ENCODE measurements around the gene CLIC3. TPM values are rescaled to one million over a fixed set of nuclear protein-coding genes. Genes with fewer than 3 reads are reported as not detected.

CLIC3 gene
- polyA plus RNA-seq, 2 donors = 351 to 474 TPM

DNA sequence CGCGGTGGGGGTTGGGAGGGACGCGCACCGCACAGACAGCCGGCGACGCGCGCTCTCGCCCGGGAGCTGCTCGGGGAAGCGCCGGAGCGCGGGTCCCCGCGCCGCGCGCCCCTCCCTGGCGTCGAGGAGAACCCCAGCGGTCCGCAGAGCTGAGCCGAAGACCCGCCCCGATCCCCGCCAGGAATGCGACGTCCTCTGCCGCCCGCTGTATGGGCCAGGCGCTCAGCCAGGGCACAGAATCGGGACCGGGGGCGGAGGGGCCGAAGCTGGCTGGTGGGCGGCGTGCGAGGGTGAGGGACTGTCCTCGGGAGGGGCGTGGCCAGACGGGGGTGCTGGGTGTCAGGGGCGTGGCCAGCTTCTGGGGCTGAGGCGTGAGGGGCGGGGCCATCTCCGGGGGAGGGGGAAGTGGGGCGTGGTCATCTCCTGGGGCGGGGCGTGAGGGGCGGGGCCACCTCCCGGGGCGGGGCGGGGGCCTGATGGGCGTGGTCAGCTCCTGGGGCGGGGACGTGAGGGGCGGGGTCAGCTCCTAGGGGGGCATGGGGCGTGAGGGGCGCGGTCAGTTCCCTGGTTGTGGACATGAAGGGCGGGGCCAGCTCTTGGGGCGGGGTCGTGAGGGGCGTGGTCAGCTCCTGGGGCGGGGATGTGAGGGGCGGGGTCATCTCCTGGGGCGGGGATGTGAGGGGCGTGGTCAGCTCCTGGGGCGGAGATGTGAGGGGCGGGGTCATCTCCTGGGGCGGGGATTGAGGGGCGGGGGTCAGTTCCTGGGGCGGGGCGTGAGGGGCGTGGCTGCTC lies 18.1 kb downstream of the CLIC3 start:
- WGBS, 2 donors = 5 to 7% methylated on average over 41 to 78 of the region's 78 CpGs
- H3K4me3 ChIP-seq (ENCODE audit: low read depth in 1 of 2, low read length in 2 of 2) = peak overlapping the region; percentile 19 to 46
- no peaks in the 10 kb centered on the region for H3K27me3 ChIP-seq (ENCODE audit: control insufficient read depth in 1 of 2, insufficient read depth in 2 of 2, low read length in 2 of 2)
- peaks cover 6 to 14% of the 10 kb centered on the region in 2 donors for H3K4me1 ChIP-seq (ENCODE audit: control insufficient read depth in 2 of 2, insufficient read depth in 2 of 2, low read length in 1 of 2)
- no peaks in the 10 kb centered on the region for H3K9me3 ChIP-seq (ENCODE audit: control insufficient read depth in 2 of 2, insufficient read depth in 1 of 2, low read depth in 1 of 2, low read length in 1 of 2)
- H3K27ac ChIP-seq (ENCODE audit: low read depth in 2 of 2, low read length in 1 of 2) = peak overlapping the region in 1 of 2 donors; percentile 11
- H3K36me3 ChIP-seq (ENCODE audit: control insufficient read depth in 2 of 2, insufficient read depth in 2 of 2, low read length in 1 of 2) = no peaks in the 10 kb centered on the region

DNA sequence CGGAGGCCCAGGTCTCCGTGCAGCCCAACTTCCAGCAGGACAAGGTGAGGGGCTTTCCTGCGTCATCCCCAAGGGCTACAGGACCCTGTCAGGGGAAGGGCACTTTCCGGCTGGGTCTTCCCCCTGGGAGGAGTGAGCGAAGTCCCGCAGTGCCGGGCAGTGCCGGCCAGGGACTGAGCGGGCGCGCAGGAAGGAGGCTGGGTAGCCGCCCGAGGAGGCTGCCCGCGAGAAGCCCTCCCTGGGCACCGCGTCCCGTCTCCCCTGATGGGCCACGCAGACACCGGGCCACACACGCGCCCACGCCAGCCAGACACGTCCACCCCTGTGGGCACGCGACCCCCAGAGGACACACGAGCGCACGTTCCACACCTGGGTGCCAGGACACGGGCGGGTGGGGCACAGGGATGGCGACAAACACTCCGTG lies 18.7 kb downstream of the CLIC3 start:
- peaks cover 7 to 14% of the 10 kb centered on the region in 2 donors for H3K4me1 ChIP-seq (ENCODE audit: control insufficient read depth in 2 of 2, insufficient read depth in 2 of 2, low read length in 1 of 2)
- WGBS, 2 donors = 21 to 22% methylated on average over 21 to 33 of the region's 33 CpGs
- H3K4me3 ChIP-seq (ENCODE audit: low read depth in 1 of 2, low read length in 2 of 2) = peak overlapping the region; percentile 19 to 46
- H3K27ac ChIP-seq (ENCODE audit: low read depth in 2 of 2, low read length in 1 of 2) = peak overlapping the region in 1 of 2 donors; percentile 58
- H3K9me3 ChIP-seq (ENCODE audit: control insufficient read depth in 2 of 2, insufficient read depth in 1 of 2, low read depth in 1 of 2, low read length in 1 of 2) = no peaks in the 10 kb centered on the region
- no peaks in the 10 kb centered on the region for H3K36me3 ChIP-seq (ENCODE audit: control insufficient read depth in 2 of 2, insufficient read depth in 2 of 2, low read length in 1 of 2)
- H3K27me3 ChIP-seq (ENCODE audit: control insufficient read depth in 1 of 2, insufficient read depth in 2 of 2, low read length in 2 of 2) = no peaks in the 10 kb centered on the region

DNA sequence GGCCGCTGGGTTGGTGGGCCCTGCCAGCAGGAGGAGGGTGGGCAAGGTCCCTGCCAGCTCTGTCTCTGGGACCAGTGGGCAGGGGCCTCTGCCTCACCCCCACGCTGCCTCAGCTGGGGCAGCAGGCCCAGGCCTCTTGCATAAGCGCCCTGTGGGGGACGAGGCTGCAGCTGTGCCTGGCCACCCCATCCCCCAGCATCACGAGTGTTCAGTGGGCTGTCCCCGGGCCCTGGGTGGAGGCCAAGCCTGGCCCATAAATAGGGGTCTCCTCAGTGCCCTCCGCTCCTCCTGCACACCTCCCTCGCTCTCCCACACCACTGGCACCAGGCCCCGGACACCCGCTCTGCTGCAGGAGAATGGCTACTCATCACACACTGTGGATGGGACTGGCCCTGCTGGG lies 19.1 kb downstream of the CLIC3 start, which contains the start of gene PTGDS:
Gene PTGDS, plus strand, starts transcription at position 282 of the 400 bp plus-strand sequence. Its CDS starts 75 bp downstream, at position 357.
- H3K27ac ChIP-seq (ENCODE audit: low read depth in 2 of 2, low read length in 1 of 2) = peak within 1 kb of the TSS in 1 of 2 donors; percentile 58
- peaks cover 7 to 13% of the 10 kb centered on the region in 2 donors for H3K4me1 ChIP-seq (ENCODE audit: control insufficient read depth in 2 of 2, insufficient read depth in 2 of 2, low read length in 1 of 2)
- 68 to 70% methylated on average over 8 to 10 of the region's 10 CpGs for WGBS, 2 donors
- no peaks in the 10 kb centered on the region for H3K9me3 ChIP-seq (ENCODE audit: control insufficient read depth in 2 of 2, insufficient read depth in 1 of 2, low read depth in 1 of 2, low read length in 1 of 2)
- H3K27me3 ChIP-seq (ENCODE audit: control insufficient read depth in 1 of 2, insufficient read depth in 2 of 2, low read length in 2 of 2) = no peaks in the 10 kb centered on the region
- H3K36me3 ChIP-seq (ENCODE audit: control insufficient read depth in 2 of 2, insufficient read depth in 2 of 2, low read length in 1 of 2) = no peaks in the 10 kb centered on the region
- H3K4me3 ChIP-seq (ENCODE audit: low read depth in 1 of 2, low read length in 2 of 2) = peak within 1 kb of the TSS; percentile 19 to 46

DNA sequence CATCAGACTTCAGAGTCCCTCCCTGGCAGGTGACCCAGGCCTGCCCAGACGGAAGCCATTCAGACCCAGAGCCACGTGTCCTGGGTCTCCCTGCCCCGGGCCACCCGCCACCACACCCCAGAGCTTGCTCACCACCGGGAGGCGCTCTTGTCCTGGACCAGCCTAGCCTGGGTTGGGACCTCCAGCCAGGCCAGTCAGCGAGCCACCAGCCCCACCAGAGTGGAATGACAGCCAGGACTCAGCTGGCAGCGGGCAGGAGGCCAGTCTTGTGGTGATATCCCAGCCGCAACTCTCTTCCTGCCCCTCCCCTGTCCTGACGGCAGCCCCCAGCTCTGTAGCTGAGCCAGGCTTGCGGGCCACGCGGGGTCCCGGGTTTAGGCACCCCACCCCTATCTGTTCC lies 20.7 kb downstream of the CLIC3 start:
- Histone ChIP-seq H3K27ac (ENCODE audit: low read depth in 2 of 2, low read length in 1 of 2) (peak overlapping the region in 1 of 2 donors; percentile 73), H3K9me3 (ENCODE audit: control insufficient read depth in 2 of 2, insufficient read depth in 1 of 2, low read depth in 1 of 2, low read length in 1 of 2) (no peaks in the 10 kb centered on the region), H3K4me3 (ENCODE audit: low read depth in 1 of 2, low read length in 2 of 2) (no peak overlapping the region), H3K4me1 (ENCODE audit: control insufficient read depth in 2 of 2, insufficient read depth in 2 of 2, low read length in 1 of 2) (peaks cover 7 to 12% of the 10 kb centered on the region in 2 donors), H3K27me3 (ENCODE audit: control insufficient read depth in 1 of 2, insufficient read depth in 2 of 2, low read length in 2 of 2) (no peaks in the 10 kb centered on the region), H3K36me3 (ENCODE audit: control insufficient read depth in 2 of 2, insufficient read depth in 2 of 2, low read length in 1 of 2) (no peaks in the 10 kb centered on the region)
- WGBS, 2 donors = 46 to 52% methylated on average over 11 to 14 of the region's 14 CpGs

DNA sequence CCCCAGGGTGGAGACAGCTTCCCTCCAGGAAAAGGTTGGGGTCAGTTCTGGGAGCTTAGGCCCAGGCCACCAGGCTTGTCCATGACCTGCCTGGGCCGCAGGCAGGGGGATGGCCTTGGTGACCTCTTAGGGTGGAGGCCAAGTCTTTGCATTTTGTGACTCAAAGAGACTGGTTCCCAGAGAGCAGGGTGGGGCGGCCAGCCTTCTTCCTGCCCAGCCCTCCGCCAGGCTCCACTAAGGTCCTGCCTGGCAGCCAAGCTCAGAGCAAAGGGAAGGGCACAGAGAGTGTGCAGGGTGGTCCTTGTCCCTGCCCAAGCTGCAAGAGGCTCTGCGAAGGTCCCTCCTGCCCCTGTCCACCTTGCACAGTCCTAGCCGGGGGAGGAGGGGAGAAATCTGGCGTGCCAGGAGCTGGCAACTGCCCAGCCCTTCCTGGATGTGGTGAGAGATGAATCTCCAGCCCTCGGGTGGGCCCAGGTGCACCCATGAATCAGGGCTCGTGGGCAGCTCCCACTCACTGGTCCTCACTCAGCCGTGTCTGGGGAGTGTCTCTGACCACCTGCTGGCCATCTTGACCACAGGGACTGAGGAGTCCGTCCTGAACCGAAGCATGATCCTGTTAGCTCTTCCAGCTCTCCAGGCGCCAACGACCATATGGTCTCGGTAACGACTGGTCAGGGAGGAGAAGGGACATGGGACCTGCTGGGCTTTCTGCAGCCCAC lies 21.4 kb downstream of the CLIC3 start:
- no peaks in the 10 kb centered on the region for H3K27me3 ChIP-seq (ENCODE audit: control insufficient read depth in 1 of 2, insufficient read depth in 2 of 2, low read length in 2 of 2)
- 50 to 56% methylated on average over 15 of the region's 15 CpGs for WGBS, 2 donors
- H3K4me1 ChIP-seq (ENCODE audit: control insufficient read depth in 2 of 2, insufficient read depth in 2 of 2, low read length in 1 of 2) = peaks cover 7 to 12% of the 10 kb centered on the region in 2 donors
- H3K36me3 ChIP-seq (ENCODE audit: control insufficient read depth in 2 of 2, insufficient read depth in 2 of 2, low read length in 1 of 2) = no peaks in the 10 kb centered on the region
- H3K27ac ChIP-seq (ENCODE audit: low read depth in 2 of 2, low read length in 1 of 2) = peak overlapping the region; percentile 50 to 73
- H3K9me3 ChIP-seq (ENCODE audit: control insufficient read depth in 2 of 2, insufficient read depth in 1 of 2, low read depth in 1 of 2, low read length in 1 of 2) = no peaks in the 10 kb centered on the region
- no peak overlapping the region for H3K4me3 ChIP-seq (ENCODE audit: low read depth in 1 of 2, low read length in 2 of 2)

DNA sequence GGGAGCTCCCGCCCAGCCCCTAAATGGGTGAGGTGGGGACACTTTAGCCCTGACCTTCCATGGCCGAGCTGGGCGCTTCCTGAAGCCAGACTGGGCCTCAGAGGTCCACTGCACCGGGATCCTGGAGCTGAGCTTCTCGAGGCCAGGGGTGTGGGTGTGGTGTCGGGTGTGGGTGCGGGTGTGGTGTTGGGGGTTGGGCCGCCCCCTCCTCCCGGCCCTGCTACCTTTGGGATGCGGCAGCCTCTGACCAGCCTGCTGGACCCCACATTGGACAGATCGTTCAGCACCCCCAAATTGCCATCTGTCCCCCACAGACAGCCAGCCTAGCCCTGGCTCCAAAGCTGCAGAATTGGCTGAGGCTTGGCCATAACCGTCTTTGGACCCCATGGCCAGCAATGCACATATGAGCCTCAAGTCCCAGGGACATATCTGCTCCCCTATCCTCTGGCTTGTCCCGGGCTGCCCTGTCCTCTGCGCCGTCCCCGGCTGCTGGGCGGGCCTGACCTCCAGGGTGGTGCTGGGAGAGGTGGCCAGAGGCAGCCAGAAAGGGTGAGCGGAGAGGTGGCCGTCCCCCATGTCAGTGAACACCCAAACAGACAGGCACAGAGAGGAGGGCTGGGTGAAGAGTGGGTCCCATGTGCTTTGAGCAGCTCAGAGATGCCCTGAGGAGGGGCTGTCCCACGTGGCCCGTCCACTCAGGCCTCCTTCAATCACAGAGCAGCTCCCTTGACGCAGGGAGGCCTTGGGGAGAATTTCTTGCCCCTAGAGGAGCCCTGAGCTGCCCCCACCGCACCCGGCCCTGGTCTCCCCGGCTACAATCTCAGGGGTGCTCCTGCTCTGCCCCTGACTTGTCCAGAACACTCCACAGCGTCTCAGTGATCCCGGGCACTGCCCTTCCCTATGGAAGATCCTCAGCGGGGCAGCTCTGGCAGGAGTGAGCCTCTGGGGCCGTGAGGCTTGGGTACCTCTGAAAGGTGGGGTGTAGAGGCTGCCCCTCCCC lies 22.4 kb downstream of the CLIC3 start:
- Histone ChIP-seq H3K4me3 (ENCODE audit: low read depth in 1 of 2, low read length in 2 of 2) (no peak overlapping the region), H3K27ac (ENCODE audit: low read depth in 2 of 2, low read length in 1 of 2) (peak overlapping the region in 1 of 2 donors; percentile 18), H3K36me3 (ENCODE audit: control insufficient read depth in 2 of 2, insufficient read depth in 2 of 2, low read length in 1 of 2) (no peaks in the 10 kb centered on the region), H3K4me1 (ENCODE audit: control insufficient read depth in 2 of 2, insufficient read depth in 2 of 2, low read length in 1 of 2) (peaks cover 7 to 12% of the 10 kb centered on the region in 2 donors), H3K27me3 (ENCODE audit: control insufficient read depth in 1 of 2, insufficient read depth in 2 of 2, low read length in 2 of 2) (no peaks in the 10 kb centered on the region), H3K9me3 (ENCODE audit: control insufficient read depth in 2 of 2, insufficient read depth in 1 of 2, low read depth in 1 of 2, low read length in 1 of 2) (no peaks in the 10 kb centered on the region)
- 82 to 83% methylated on average over 29 of the region's 29 CpGs for WGBS, 2 donors

DNA sequence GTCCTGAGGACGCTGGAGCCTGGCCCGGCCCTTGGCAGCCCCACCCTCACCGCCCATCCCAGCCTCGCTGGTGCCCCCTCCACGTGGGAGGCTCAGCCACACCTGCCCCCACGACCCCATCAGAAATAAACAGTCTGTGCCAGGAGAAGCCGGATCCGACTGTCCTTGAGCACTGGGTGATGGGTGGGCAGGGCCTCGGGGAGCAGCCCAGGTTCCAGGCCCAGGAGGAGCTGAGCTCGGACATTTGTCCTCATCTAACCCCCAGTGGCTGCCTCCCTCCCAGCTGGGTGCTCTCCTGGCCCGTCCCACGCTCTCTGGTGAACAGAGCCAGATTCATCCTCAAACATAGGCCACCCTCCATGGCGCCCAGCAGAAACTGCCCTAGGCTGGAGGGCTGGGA lies 23.6 kb downstream of the CLIC3 start:
- H3K27me3 ChIP-seq (ENCODE audit: control insufficient read depth in 1 of 2, insufficient read depth in 2 of 2, low read length in 2 of 2) = no peaks in the 10 kb centered on the region
- H3K4me3 ChIP-seq (ENCODE audit: low read depth in 1 of 2, low read length in 2 of 2) = no peak overlapping the region
- H3K9me3 ChIP-seq (ENCODE audit: control insufficient read depth in 2 of 2, insufficient read depth in 1 of 2, low read depth in 1 of 2, low read length in 1 of 2) = no peaks in the 10 kb centered on the region
- WGBS, 2 donors = 53 to 57% methylated on average over 13 of the region's 13 CpGs
- no peak overlapping the region for H3K27ac ChIP-seq (ENCODE audit: low read depth in 2 of 2, low read length in 1 of 2)
- H3K4me1 ChIP-seq (ENCODE audit: control insufficient read depth in 2 of 2, insufficient read depth in 2 of 2, low read length in 1 of 2) = peaks cover 7 to 12% of the 10 kb centered on the region in 2 donors
- H3K36me3 ChIP-seq (ENCODE audit: control insufficient read depth in 2 of 2, insufficient read depth in 2 of 2, low read length in 1 of 2) = no peaks in the 10 kb centered on the region

DNA sequence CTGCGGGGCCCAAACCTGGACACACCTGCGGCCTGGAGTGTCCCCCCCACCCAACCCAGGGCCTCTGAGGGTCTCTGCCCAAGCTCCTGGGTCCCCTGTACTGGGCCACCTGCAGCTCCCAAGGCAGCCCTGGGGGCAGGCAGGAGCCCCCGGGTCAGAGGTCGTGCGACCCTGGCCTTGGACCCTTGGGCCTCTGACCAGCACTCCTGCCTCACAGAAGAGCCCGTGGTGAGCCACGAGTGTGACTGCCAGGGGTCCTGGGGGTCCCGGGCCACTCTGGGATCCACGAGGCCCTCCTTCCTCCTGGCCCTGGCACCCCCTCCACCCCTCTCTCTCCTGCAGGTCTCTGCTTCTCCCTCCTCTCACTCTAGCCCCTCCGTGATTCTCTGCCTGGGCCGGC lies 24.0 kb downstream of the CLIC3 start:
- peaks cover 7 to 12% of the 10 kb centered on the region in 2 donors for H3K4me1 ChIP-seq (ENCODE audit: control insufficient read depth in 2 of 2, insufficient read depth in 2 of 2, low read length in 1 of 2)
- H3K9me3 ChIP-seq (ENCODE audit: control insufficient read depth in 2 of 2, insufficient read depth in 1 of 2, low read depth in 1 of 2, low read length in 1 of 2) = no peaks in the 10 kb centered on the region
- no peaks in the 10 kb centered on the region for H3K36me3 ChIP-seq (ENCODE audit: control insufficient read depth in 2 of 2, insufficient read depth in 2 of 2, low read length in 1 of 2)
- no peak overlapping the region for H3K27ac ChIP-seq (ENCODE audit: low read depth in 2 of 2, low read length in 1 of 2)
- no peak overlapping the region for H3K4me3 ChIP-seq (ENCODE audit: low read depth in 1 of 2, low read length in 2 of 2)
- WGBS, 2 donors = 76 to 82% methylated on average over 9 to 11 of the region's 11 CpGs
- no peaks in the 10 kb centered on the region for H3K27me3 ChIP-seq (ENCODE audit: control insufficient read depth in 1 of 2, insufficient read depth in 2 of 2, low read length in 2 of 2)

DNA sequence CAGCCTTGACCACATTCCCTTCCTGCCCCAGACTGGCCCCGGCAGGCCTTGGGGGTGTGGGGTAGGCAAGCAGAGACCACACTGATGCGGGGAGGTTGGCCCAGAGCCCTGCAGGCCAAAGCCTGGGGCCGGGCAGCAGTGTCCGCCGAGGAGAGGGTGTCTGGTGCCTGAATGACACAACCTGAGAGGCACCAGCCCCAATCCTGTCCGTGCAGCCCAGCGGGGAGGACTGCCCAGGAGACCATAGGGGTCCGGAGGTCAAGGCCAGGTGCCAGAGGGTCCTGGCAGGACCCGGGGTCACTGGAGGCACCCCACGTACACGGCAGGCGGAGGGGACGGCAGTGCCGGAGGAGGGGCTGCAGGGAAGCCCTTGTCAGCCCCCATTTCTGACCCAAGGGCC lies 24.6 kb downstream of the CLIC3 start:
- Histone ChIP-seq H3K27ac (ENCODE audit: low read depth in 2 of 2, low read length in 1 of 2) (no peak overlapping the region), H3K36me3 (ENCODE audit: control insufficient read depth in 2 of 2, insufficient read depth in 2 of 2, low read length in 1 of 2) (no peaks in the 10 kb centered on the region), H3K4me1 (ENCODE audit: control insufficient read depth in 2 of 2, insufficient read depth in 2 of 2, low read length in 1 of 2) (peaks cover 7 to 12% of the 10 kb centered on the region in 2 donors), H3K4me3 (ENCODE audit: low read depth in 1 of 2, low read length in 2 of 2) (no peak overlapping the region), H3K27me3 (ENCODE audit: control insufficient read depth in 1 of 2, insufficient read depth in 2 of 2, low read length in 2 of 2) (no peaks in the 10 kb centered on the region), H3K9me3 (ENCODE audit: control insufficient read depth in 2 of 2, insufficient read depth in 1 of 2, low read depth in 1 of 2, low read length in 1 of 2) (no peaks in the 10 kb centered on the region)
- WGBS, 2 donors = 78 to 82% methylated on average over 14 of the region's 14 CpGs

Data from esophagus (tissue), 2 donors.